GM18907 (cell line): ENCODE measurements around the gene SLC7A14.

Experiments used
- ATAC-seq: cut with Tn5 transposase; IDR thresholded peaks from one replicate; pipeline ENCODE4 v1.9.1; 2021; ENCODE audit warnings: mild to moderate bottlenecking, moderate library complexity; ENCODE audit not compliant: unreplicated experiment

The SLC7A14 gene

GRCh38 chr3:170499562-170500156, 86.2 kb downstream of the SLC7A14 start:
- ATAC-seq = no peak

- ATAC-seq = no peak
These were observed 88.4 kb downstream of the SLC7A14 start for GRCh38 chr3:170497207-170498095.

- no peak for ATAC-seq
These were observed 89.1 kb downstream of the SLC7A14 start for GRCh38 chr3:170496868-170497140.

GRCh38 chr3:170496026-170496867, 89.6 kb downstream of the SLC7A14 start:
- ATAC-seq = no peak

GRCh38 chr3:170494766-170495165, 91.1 kb downstream of the SLC7A14 start:
- no peak for ATAC-seq

GRCh38 chr3:170493712-170494182, 92.1 kb downstream of the SLC7A14 start:
- ATAC-seq = no peak

- no peak for ATAC-seq
These were observed 94.0 kb downstream of the SLC7A14 start for GRCh38 chr3:170491901-170492300.

- ATAC-seq = no peak
These were observed 94.9 kb downstream of the SLC7A14 start for GRCh38 chr3:170490828-170491560.

- no peak for ATAC-seq
These were observed 97.1 kb downstream of the SLC7A14 start for GRCh38 chr3:170488802-170489201.

GRCh38 chr3:170487031-170487430, 98.8 kb downstream of the SLC7A14 start:
- no peak for ATAC-seq

GRCh38 chr3:170486398-170486797, 99.5 kb downstream of the SLC7A14 start:
- ATAC-seq = no peak

- ATAC-seq = no peak
These were observed 100.2 kb downstream of the SLC7A14 start for GRCh38 chr3:170485696-170486095.

GRCh38 chr3:170485294-170485693, 100.6 kb downstream of the SLC7A14 start:
- no peak for ATAC-seq

- no peak for ATAC-seq
These were observed 101.0 kb downstream of the SLC7A14 start for GRCh38 chr3:170484869-170485268.

- ATAC-seq = no peak
These were observed 102.2 kb downstream of the SLC7A14 start for GRCh38 chr3:170483485-170484262.

GRCh38 chr3:170482199-170482598, 103.7 kb downstream of the SLC7A14 start:
- no peak for ATAC-seq

- ATAC-seq = no peak
These were observed 105.8 kb downstream of the SLC7A14 start for GRCh38 chr3:170480111-170480510.

- ATAC-seq = no peak
These were observed 108.5 kb downstream of the SLC7A14 start for GRCh38 chr3:170477395-170477794.

- no peak for ATAC-seq
These were observed 109.6 kb downstream of the SLC7A14 start for GRCh38 chr3:170476291-170476690.

- no peak for ATAC-seq
These were observed 110.7 kb downstream of the SLC7A14 start for GRCh38 chr3:170475092-170475685.
